DND-41 (cell line): Measurements from ENCODE around the gene MUC6.

Experiments used
- ATAC-seq: fragments of 200-7000 bp; cut with Tn5 transposase; 3 replicates; pipeline ENCODE4 v1.9.1; 2021; ENCODE audit warnings: low read depth; ENCODE audit not compliant: insufficient read depth
- DNase-seq: peaks from one replicate; pipeline ENCODE4 v3.0.0-alpha.2; 2020
- H2AFZ ChIP-seq: 2 replicates; pipeline ENCODE4 v1.6.0; 2012; ENCODE audit warnings: low read depth, low read length
- H3K27ac ChIP-seq: 2 replicates; pipeline ENCODE4 v1.5.1; 2012; ENCODE audit warnings: low read length, inconsistent platforms
- H3K27me3 ChIP-seq: fragments of 200-600 bp; sonication (generic); 2 replicates; pipeline ENCODE4 v1.6.0; 2012; ENCODE audit warnings: low read length, mild to moderate bottlenecking, inconsistent platforms; ENCODE audit not compliant: insufficient read depth, poor library complexity
- H3K36me3 ChIP-seq: 2 replicates; pipeline ENCODE4 v1.5.1; 2012; ENCODE audit warnings: low read length, inconsistent platforms; ENCODE audit not compliant: insufficient read depth
- H3K4me1 ChIP-seq: 2 replicates; pipeline ENCODE4 v1.5.1; 2012; ENCODE audit warnings: mild to moderate bottlenecking, low read length; ENCODE audit not compliant: insufficient read depth
- H3K4me2 ChIP-seq: 2 replicates; pipeline ENCODE4 v1.6.0; 2012; ENCODE audit warnings: mild to moderate bottlenecking, moderate library complexity, low read length, inconsistent platforms; ENCODE audit not compliant: insufficient read depth
- H3K4me3 ChIP-seq, 2 experiments: fragments of 200-600 bp in 1 of 2; shearing (Covaris generic) in 1 of 2; 2 replicates each; pipeline ENCODE4 v1.5.1; 2012 to 2016; ENCODE audit warnings: inconsistent platforms in 2 of 2, low read length in 2 of 2, mild to moderate bottlenecking in 2 of 2, low read depth in 1 of 2, moderate library complexity in 1 of 2
- H3K79me2 ChIP-seq: 2 replicates; pipeline ENCODE4 v1.6.0; 2012; ENCODE audit warnings: low read length, inconsistent platforms; ENCODE audit not compliant: insufficient read depth
- H3K9ac ChIP-seq: 2 replicates; pipeline ENCODE4 v1.6.0; 2012; ENCODE audit warnings: low read depth, mild to moderate bottlenecking, inconsistent platforms, low read length, moderate library complexity
- H3K9me3 ChIP-seq: 2 replicates; pipeline ENCODE4 v1.5.1; 2012; ENCODE audit warnings: low read length, moderate library complexity, mild to moderate bottlenecking, inconsistent platforms; ENCODE audit not compliant: insufficient read depth, severe bottlenecking
- H4K20me1 ChIP-seq: 2 replicates; pipeline ENCODE4 v1.6.0; 2012; ENCODE audit warnings: low read length; ENCODE audit not compliant: insufficient read depth
- EZH2 ChIP-seq: IDR thresholded peaks from 3 replicates; pipeline ENCODE4 v1.6.1; 2012; ENCODE audit warnings: borderline replicate concordance, low read depth, mild to moderate bottlenecking, moderate library complexity, low read length, inconsistent platforms; ENCODE audit not compliant: severe bottlenecking
- TF ChIP-seq, protein P1 (sequence below): IDR thresholded peaks from 2 replicates; pipeline ENCODE4 v1.5.1; 2012; ENCODE audit warnings: borderline replicate concordance, low read length, moderate library complexity, mild to moderate bottlenecking; ENCODE audit not compliant: poor library complexity, severe bottlenecking; ENCODE audit errors: extremely low read depth

MUC6 gene

DNA sequence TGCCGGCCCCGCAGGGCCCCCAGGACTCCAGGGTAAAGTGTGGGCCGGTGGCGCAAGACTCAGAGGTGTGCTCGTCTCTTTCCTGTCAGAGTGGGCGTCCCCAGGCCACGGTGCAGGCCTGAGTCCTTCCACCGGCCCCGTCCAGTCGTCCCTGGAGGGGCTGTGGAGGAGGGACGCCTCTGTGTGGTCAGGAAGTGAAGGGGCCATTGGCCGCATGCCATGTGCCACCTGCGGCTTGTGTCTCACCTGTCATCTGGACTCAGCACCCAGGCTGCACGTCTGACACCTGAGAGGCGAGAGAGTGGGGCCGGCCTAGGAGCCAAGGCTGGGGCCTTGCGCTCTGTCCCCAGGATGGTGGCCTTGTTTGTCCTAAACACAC, 25.2 kb downstream of the MUC6 start:
- peaks cover 44% of the 10 kb centered on the region for H3K36me3 ChIP-seq
- DNase-seq (no peak), ATAC-seq (no peak)
- TF ChIP-seq EZH2, result no peak
- TF ChIP-seq, protein P1, sequence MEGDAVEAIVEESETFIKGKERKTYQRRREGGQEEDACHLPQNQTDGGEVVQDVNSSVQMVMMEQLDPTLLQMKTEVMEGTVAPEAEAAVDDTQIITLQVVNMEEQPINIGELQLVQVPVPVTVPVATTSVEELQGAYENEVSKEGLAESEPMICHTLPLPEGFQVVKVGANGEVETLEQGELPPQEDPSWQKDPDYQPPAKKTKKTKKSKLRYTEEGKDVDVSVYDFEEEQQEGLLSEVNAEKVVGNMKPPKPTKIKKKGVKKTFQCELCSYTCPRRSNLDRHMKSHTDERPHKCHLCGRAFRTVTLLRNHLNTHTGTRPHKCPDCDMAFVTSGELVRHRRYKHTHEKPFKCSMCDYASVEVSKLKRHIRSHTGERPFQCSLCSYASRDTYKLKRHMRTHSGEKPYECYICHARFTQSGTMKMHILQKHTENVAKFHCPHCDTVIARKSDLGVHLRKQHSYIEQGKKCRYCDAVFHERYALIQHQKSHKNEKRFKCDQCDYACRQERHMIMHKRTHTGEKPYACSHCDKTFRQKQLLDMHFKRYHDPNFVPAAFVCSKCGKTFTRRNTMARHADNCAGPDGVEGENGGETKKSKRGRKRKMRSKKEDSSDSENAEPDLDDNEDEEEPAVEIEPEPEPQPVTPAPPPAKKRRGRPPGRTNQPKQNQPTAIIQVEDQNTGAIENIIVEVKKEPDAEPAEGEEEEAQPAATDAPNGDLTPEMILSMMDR, result no peak
- H3K4me1 ChIP-seq, result no peaks in the 10 kb centered on the region
- H3K79me2 ChIP-seq, result no peaks in the 10 kb centered on the region
- no peaks in the 10 kb centered on the region for H3K27me3 ChIP-seq
- no peak overlapping the region for H2AFZ ChIP-seq
- H3K9me3 ChIP-seq, result no peaks in the 10 kb centered on the region
- no peak overlapping the region for H3K27ac ChIP-seq
- peaks cover 3% of the 10 kb centered on the region; the same call in 1 of the 2 replicates for H4K20me1 ChIP-seq
- no peak overlapping the region for H3K4me3 ChIP-seq
- no peak overlapping the region for H3K4me2 ChIP-seq
- H3K9ac ChIP-seq, result no peak overlapping the region

DNA sequence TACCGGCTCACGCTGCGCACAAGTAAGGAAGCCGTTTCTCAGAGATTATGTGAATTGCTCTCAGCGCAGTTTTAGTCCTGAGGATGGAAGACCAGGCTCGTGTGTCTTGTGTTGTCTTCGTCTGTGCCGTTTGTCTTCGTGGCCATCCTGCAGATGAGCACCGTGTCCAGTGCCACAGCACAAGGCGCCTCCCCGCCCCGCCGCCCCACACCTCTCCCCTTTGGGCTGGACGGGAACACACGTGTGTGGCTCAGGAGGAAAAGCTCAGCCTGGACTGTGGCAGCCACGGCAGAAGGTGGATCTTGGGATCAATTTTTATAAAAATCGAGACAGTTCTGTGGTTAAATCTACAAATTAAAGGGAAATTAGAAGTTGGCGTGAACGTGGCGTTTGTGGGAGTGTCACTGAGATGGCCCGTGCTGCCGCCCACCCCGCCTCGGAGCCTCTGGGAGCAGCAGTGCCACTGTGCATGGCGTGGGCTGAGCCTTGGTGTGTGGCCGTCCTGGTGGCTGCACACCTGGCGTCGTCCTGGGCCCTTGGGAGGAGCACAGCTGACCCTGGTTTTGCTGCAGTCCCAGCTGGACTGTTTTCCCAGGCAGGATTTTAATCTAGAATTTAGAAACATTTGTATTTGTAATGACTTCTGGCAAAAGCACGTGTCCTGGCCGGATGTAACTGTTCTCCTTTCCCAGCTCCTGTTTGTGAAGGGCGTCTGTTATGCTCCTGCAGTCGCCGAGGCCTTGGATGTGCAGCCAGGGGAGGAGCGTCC, 25.8 kb downstream of the MUC6 start:
- Histone ChIP-seq H3K27me3 (no peaks in the 10 kb centered on the region), H2AFZ (no peak overlapping the region), H3K4me1 (no peaks in the 10 kb centered on the region), H3K9ac (no peak overlapping the region), H3K4me2 (no peak overlapping the region), H3K79me2 (no peaks in the 10 kb centered on the region), H3K27ac (no peak overlapping the region), H3K9me3 (no peaks in the 10 kb centered on the region), H3K36me3 (peaks cover 48% of the 10 kb centered on the region), H3K4me3 (no peak overlapping the region), H4K20me1 (peaks cover 3% of the 10 kb centered on the region; the same call in 1 of the 2 replicates)
- DNase-seq (no peak), ATAC-seq (no peak)
- TF ChIP-seq, protein P1, result no peak
- TF ChIP-seq EZH2, result no peak

DNA sequence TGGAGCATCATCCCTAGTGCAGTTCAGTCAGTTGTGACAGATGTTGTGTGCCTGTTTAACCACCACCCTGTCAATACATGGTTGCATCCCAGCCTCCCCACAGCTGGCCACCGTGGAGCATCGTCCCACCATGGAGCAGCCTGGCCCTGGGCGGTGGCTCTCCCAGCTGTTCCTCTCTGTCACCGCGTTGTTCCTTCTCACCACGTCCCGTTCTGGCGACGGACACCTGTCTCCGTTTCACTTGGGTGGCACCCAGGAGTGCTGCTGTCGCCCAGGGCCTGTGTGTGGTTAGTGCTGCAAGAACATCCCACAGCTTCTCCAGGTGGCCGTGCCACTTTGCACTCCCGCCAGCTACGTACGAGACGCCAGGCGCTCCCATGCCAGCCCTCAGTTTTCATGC, 26.5 kb downstream of the MUC6 start:
- Histone ChIP-seq H3K4me1 (no peaks in the 10 kb centered on the region), H3K27me3 (no peaks in the 10 kb centered on the region), H3K79me2 (no peaks in the 10 kb centered on the region), H2AFZ (no peak overlapping the region), H4K20me1 (peaks cover 3% of the 10 kb centered on the region; the same call in 1 of the 2 replicates), H3K36me3 (peaks cover 54% of the 10 kb centered on the region), H3K4me2 (no peak overlapping the region), H3K4me3 (no peak overlapping the region), H3K9me3 (no peaks in the 10 kb centered on the region), H3K27ac (no peak overlapping the region), H3K9ac (no peak overlapping the region)
- no peak for ATAC-seq
- DNase-seq, result no peak
- no peak for TF ChIP-seq EZH2
- TF ChIP-seq, protein P1, result no peak
